K562 (cell line): ENCODE data around the gene DLGAP3. TPM values are rescaled to one million over a fixed set of nuclear protein-coding genes. Genes with fewer than 3 reads are reported as not detected.

Source experiments
- ATAC-seq: fragments of 200-7000 bp; cut with Tn5 transposase; 3 replicates; pipeline ENCODE4 v1.9.1; 2020; ENCODE audit warnings: moderate library complexity
- BruUV-seq: library from RNA; stranded (reverse); fragments of 400-500 nt; replicated peaks from 2 replicates; lab custom pipeline; 2021; lab: Mats Ljungman, UMichigan
- CTCF ChIA-PET: fragments of 300-600 bp; formaldehyde crosslinking; extraction: SDS; loops from one replicate; lab custom pipeline; 2021; ENCODE audit warnings: low intra/inter-chr PET ratio; lab: Yijun Ruan, JAX
- POLR2A ChIA-PET: fragments of 300-600, 350-650 bp; sonication (Branson Sonifier 250); formaldehyde crosslinking; extraction: SDS; loops from one replicate; lab custom pipeline; 2021; ENCODE audit warnings: antibody characterized with exemption, inconsistent platforms; lab: Yijun Ruan, JAX
- DNase-seq, 4 experiments: peaks; one replicate each; pipeline versions ENCODE4 v3.0.0 to v3.0.0-alpha.2; 2011 to 2018; ENCODE audit warnings: low spot score in 3 of 4, mixed read lengths in 3 of 4; ENCODE audit errors: extremely low read depth in 1 of 4
- FAIRE-seq: peaks from 2 replicates; lab custom pipeline; 2011; peaks lifted over from hg19 to GRCh38; lab: Jason Lieb, UNC
- H2AFZ ChIP-seq: 2 replicates; pipeline ENCODE4 v1.6.0; 2011; ENCODE audit warnings: low read depth, low read length, control low read depth, inconsistent platforms
- H3K27ac ChIP-seq: fragments of 200-600 bp; 3 replicates; pipeline ENCODE4 v1.8.0; 2011; ENCODE audit warnings: low read depth, mild to moderate bottlenecking, control low read depth, inconsistent platforms, low read length, moderate library complexity, mixed read lengths; ENCODE audit errors: extremely low read depth
- H3K27me3 ChIP-seq, 2 experiments: fragments of 300-600 bp in 1 of 2; 2 replicates in 1 of 2; 3 replicates in 1 of 2; pipeline versions ENCODE4 v1.6.0 to v1.8.0; 2011; ENCODE audit warnings: inconsistent platforms in 2 of 2, low read length in 2 of 2, mild to moderate bottlenecking in 1 of 2, mixed read lengths in 1 of 2, moderate library complexity in 1 of 2; ENCODE audit not compliant: control insufficient read depth in 2 of 2, insufficient read depth in 2 of 2
- H3K36me3 ChIP-seq: fragments of 300-600 bp; 3 replicates; pipeline ENCODE4 v1.8.0; 2011; ENCODE audit warnings: mild to moderate bottlenecking, low read length, inconsistent platforms; ENCODE audit not compliant: control insufficient read depth, insufficient read depth
- H3K4me1 ChIP-seq, 2 experiments: fragments of 200-600 bp in 1 of 2; replicated peaks in 1 of 2; 2 replicates in 1 of 2; 3 replicates in 1 of 2; pipeline versions ENCODE4 v1.5.1 to v1.8.0; 2011; ENCODE audit warnings: inconsistent platforms in 2 of 2, low read length in 2 of 2, mild to moderate bottlenecking in 1 of 2, mixed read lengths in 1 of 2, moderate library complexity in 1 of 2; ENCODE audit not compliant: control insufficient read depth in 2 of 2, insufficient read depth in 2 of 2
- H3K4me2 ChIP-seq: 2 replicates; pipeline ENCODE4 v1.6.1; 2011; ENCODE audit warnings: low read length, control low read depth, inconsistent platforms, mixed read lengths; ENCODE audit not compliant: insufficient read depth
- H3K4me3 ChIP-seq: fragments of 200-600 bp; sonication (generic), shearing (Covaris generic); 2 replicates; pipeline ENCODE4 v1.5.1; 2016; ENCODE audit warnings: control low read depth, inconsistent platforms
- H3K79me2 ChIP-seq: fragments of 200-600 bp; 3 replicates; pipeline ENCODE4 v1.8.0; 2011; ENCODE audit warnings: low read length, inconsistent platforms; ENCODE audit not compliant: control insufficient read depth, insufficient read depth
- H3K9ac ChIP-seq, 2 experiments: 2 replicates each; pipeline versions ENCODE4 v1.6.0 to v1.6.1; 2011; ENCODE audit warnings: low read depth in 2 of 2, low read length in 2 of 2, control low read depth in 1 of 2, inconsistent platforms in 1 of 2, mild to moderate bottlenecking in 1 of 2, mixed read lengths in 1 of 2; ENCODE audit not compliant: insufficient read depth in 1 of 2
- H3K9me1 ChIP-seq: one replicate; pipeline ENCODE4 v1.6.0; 2011; ENCODE audit warnings: inconsistent platforms, mild to moderate bottlenecking, low read length, moderate library complexity; ENCODE audit not compliant: control insufficient read depth, insufficient read depth
- H3K9me3 ChIP-seq: replicated peaks from 2 replicates; pipeline ENCODE4 v1.5.1; 2011; ENCODE audit warnings: low read depth, low read length, inconsistent platforms; ENCODE audit not compliant: control insufficient read depth, insufficient read depth
- H4K20me1 ChIP-seq: replicated peaks from 2 replicates; pipeline ENCODE4 v1.6.1; 2011; ENCODE audit warnings: low read length, inconsistent platforms, mixed read lengths; ENCODE audit not compliant: control insufficient read depth, insufficient read depth
- HDAC1 ChIP-seq, 2 experiments: fragments of 450-650 bp; IDR thresholded peaks; 2 replicates each; pipeline ENCODE4 v1.6.1; 2016 to 2017; ENCODE audit warnings: inconsistent platforms in 1 of 2, mild to moderate bottlenecking in 1 of 2, moderate library complexity in 1 of 2
- MAFK ChIP-seq: IDR thresholded peaks from 2 replicates; pipeline ENCODE4 v1.6.1; 2011; ENCODE audit warnings: low read length, improper control_type of control experiment
- ZFX ChIP-seq: sonication (generic); formaldehyde crosslinking; IDR thresholded peaks from 2 replicates; pipeline ENCODE4 v1.8.0; 2022; ENCODE audit warnings: mild to moderate bottlenecking, missing genetic modification reagents, moderate library complexity
- ZNF184 ChIP-seq: sonication (generic); formaldehyde crosslinking; IDR thresholded peaks from 2 replicates; pipeline ENCODE4 v1.5.0; 2020; ENCODE audit warnings: missing genetic modification reagents
- ZNF232 ChIP-seq: sonication (generic); formaldehyde crosslinking; IDR thresholded peaks from 2 replicates; pipeline ENCODE4 v1.8.0; 2022; ENCODE audit warnings: mild to moderate bottlenecking, missing genetic modification reagents
- WGBS: fragments of 100-300 bp; shearing (Covaris generic); methylation state at CpG from one replicate; pipeline ENCODE4 v1.1.6; 2016; ENCODE audit warnings: low coverage, mixed read lengths; ENCODE audit not compliant: insufficient coverage; ENCODE audit errors: missing lambda C conversion rate; 5-methylcytosine and 5-hydroxymethylcytosine counted together
- in situ Hi-C: fragments of 300-500 bp; cut with MboI; formaldehyde crosslinking; loops from 4 replicates; pipeline ENCODE4 v1.15.0; 2018; ENCODE audit warnings: inconsistent platforms, mixed read lengths
- intact Hi-C: fragments of 100-400 bp; cut with micrococcal nuclease; formaldehyde crosslinking; loops from 2 replicates; pipeline ENCODE4 v1.14.2; 2022
- polyA plus RNA-seq, 8 experiments: library from polyadenylated mRNA; depleted of rRNA in 4 of 8; stranded (reverse) in 5 of 8; unstranded in 3 of 8; fragments of >200 nt; fragmentation: Nextera tagmentation in 2 of 8; fragmentation: Illumina TruSeq in 1 of 8; extraction: Ambion mirVana in 2 of 8; extraction: Trizol in 1 of 8; gene quantifications; 2 replicates each; pipeline versions ENCODE4 v1.2.1 to v1.2.3, GENCODE V29; 2011 to 2014; ENCODE audit warnings: inconsistent platforms in 1 of 8, missing spikeins in 1 of 8
- total RNA-seq, 7 experiments: library from RNA; depleted of rRNA in 6 of 7; stranded (reverse); fragments of >200 nt in 6 of 7; fragmentation: Illumina TruSeq in 2 of 7; extraction: Trizol in 2 of 7; gene quantifications; 2 replicates each; pipeline versions ENCODE4 v1.2.1 to v1.2.3, GENCODE V29; 2011 to 2021; ENCODE audit warnings: low replicate concordance in 1 of 7
- TF ChIP-seq, protein P1 (sequence below): fragments of 250-450 bp; sonication (Bioruptor Pico); IDR thresholded peaks from 2 replicates; pipeline ENCODE4 v1.8.0; 2021; ENCODE audit warnings: mild to moderate bottlenecking, moderate library complexity

The DLGAP3 gene
- total and polyA plus RNA-seq, 9 of the 15 experiments (the other 6 are each of a cell fraction or from before 2014, with no cell fraction given), result 0.01 to 0.16 (median 0.07) TPM; not detected in 6

DNA sequence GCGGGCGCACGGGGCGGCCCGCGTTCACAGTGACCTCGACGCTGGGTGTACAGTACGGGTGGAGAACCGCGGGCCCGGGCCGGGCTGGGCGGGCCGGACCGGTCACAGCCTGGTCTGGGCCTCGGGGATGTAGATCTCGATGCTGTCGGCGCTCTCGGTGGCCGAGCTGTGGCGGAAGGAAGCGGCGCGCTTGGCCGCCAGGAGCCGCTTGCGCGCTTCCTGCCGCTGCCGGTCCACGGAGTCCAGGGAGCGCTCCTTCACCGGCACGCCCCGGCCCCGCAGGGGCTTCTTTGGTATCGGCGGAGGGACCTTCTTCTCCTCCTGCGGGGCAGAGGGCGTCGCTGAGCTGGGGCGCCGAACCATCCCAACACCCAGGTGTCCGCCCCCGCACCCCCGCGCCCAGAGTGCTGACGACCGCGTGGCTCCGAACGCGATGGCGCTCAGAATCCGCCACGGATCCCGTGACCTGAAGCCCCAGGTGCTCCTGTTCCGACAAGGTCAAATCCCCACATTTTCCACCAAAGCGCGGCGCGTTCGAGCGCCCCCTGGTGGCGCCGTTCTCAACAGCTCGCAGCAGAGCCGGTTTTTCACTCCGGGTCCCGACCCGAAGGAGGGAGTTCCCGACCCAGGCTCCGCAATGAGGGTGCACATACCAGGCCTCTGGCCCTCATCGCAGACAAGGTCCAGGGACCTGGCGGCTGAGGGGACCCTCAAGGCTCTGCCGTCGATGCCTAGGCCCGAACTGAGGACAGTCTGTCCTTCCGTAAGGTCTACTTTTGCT is 63.3 kb downstream of the DLGAP3 start (continued):
- TF ChIP-seq, protein P1, sequence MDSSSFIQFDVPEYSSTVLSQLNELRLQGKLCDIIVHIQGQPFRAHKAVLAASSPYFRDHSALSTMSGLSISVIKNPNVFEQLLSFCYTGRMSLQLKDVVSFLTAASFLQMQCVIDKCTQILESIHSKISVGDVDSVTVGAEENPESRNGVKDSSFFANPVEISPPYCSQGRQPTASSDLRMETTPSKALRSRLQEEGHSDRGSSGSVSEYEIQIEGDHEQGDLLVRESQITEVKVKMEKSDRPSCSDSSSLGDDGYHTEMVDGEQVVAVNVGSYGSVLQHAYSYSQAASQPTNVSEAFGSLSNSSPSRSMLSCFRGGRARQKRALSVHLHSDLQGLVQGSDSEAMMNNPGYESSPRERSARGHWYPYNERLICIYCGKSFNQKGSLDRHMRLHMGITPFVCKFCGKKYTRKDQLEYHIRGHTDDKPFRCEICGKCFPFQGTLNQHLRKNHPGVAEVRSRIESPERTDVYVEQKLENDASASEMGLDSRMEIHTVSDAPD (CRISPR knock-in tag), result no peak
- no peak for TF ChIP-seq MAFK
- TF ChIP-seq ZFX (CRISPR knock-in tag), result no peak
- TF ChIP-seq ZNF232 (CRISPR knock-in tag), result no peak

DNA sequence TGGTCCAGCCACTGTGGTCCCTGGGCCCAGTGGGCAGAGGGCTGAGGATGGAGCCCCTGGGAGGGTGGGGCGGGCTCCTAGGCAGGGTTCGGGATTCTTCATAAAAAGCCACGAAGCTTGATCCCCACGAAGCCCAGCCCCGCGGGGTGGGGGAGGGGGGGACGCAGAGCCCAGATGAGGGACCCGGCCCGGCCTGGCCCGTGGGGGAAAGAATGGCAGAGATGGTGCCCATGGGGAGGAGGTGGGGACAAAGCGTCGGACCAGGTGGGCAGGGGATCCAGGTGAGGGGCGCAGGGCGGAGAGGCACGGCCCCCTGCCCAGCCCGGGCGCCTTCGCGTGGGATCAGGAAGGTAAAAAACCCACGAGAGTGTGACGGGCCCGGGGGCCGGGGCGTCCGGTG is 63.9 kb downstream of the DLGAP3 start:
- no peak overlapping the region for H3K4me2 ChIP-seq
- no peak overlapping the region for H3K9ac ChIP-seq
- ATAC-seq (no peak), DNase-seq (no peak), FAIRE-seq (no peak)
- H3K27me3 ChIP-seq, result peaks cover 24 to 37% of the 10 kb centered on the region in 2 experiments
- H2AFZ ChIP-seq, result peak overlapping the region; percentile 96
- BruUV-seq, result no TSS peak
- POLR2A ChIA-PET, result no interaction called here
- no peaks in the 10 kb centered on the region for H3K36me3 ChIP-seq
- H3K4me1 ChIP-seq, result peaks cover 3 to 30% of the 10 kb centered on the region in 2 experiments; a peak in 4 of 5 replicates
- 67% methylated on average over 3 of the region's 25 CpGs for WGBS
- CTCF ChIA-PET, result interaction anchor here (0.6 to 3.2 kb wide), 4 partner anchors 11 to 86 kb away, joined by 3 to 15 read pairs (median 4); no protein-coding TSS in a partner anchor
- no peak overlapping the region for H3K4me3 ChIP-seq
- no peaks in the 10 kb centered on the region for H3K9me1 ChIP-seq
- no peaks in the 10 kb centered on the region; the same call in 1 of the 2 replicates for H4K20me1 ChIP-seq
- no peaks in the 10 kb centered on the region for H3K9me3 ChIP-seq
- in situ Hi-C loops (no loop called here), intact Hi-C loops (loop anchor here (10.0 kb wide), 1 partner anchor 569 kb away; no protein-coding TSS in a partner anchor)
- TF ChIP-seq HDAC1 (IDR thresholded peaks at IDR 0.05) (no peak), ZNF184 (CRISPR knock-in tag) (0 out of 2 replicates have a peak, but pooled peaks have one; percentile 18)
- H3K79me2 ChIP-seq, result no peaks in the 10 kb centered on the region
- no peak overlapping the region for H3K27ac ChIP-seq
